ENCODE results near the gene PDE8A.

Gene PDE8A

DNA sequence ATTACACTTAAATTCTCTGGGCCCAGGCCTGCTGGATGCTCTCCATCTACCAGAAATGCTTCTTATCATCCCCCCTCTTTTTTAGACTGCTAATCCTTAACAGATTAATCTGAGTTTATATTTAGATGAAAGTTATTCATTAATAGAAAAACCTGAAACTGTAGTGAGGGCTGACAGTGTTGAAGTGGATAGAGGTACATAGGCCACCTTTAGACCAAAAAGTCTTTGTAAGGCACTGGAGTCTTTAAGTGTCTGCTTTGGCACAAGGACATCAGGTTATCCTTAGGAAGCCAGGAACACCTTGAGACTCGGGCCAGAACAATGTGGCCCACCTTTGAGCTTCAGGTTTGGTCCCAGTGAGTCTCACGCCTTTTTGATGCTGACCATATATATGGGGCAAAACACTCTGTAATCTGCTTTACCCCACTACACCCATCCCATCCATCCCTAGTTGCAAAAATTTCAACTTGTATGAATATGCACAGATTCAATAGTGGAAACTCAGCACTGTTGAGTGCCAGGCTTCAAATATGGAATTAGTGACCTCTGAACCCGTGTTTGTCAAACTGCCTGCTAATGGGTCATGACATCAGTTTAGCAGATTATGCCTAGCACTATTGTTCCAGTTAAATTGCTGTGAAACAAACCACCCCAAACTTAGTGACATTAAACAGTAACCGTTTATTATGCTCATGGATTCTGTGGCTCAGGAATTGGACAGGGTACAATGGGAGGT, 44.0 kb downstream of the PDE8A start:
- H3K4me3 Mint-ChIP-seq, result no peak overlapping the region

DNA sequence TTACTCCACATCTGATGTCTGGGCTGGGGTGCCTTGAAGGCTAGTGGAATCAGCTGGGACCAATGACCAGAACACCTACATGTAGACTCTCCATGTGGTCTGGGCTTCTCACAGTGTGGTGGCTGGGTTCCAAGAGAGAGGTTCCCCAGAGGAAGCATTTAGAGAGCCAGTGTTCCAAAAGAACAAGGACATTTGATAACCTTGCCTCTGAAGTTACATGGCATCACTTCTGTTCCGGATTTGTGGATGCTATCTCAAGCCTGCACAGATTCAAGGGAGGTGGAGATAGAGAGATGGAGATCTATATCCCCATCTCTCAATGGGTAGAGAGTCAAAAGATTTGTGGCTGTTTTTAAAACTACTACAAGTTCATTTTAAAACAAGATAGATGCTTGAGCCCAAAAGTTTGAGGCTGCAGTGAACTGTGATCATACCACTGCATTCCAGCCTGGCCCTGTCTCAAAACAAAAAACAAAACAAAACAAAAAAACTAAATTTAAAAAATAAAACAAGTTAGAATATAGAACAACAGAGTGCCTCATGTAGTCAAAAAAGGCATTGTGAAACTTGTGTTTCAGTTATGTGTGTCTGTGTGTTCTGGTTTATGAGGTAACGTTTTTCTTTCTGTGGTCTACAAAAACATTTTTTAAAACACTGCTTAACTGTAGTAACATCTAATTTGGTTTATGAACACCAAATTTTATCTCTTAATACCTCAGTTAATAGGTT, 44.8 kb downstream of the PDE8A start:
- Mint-ChIP-seq H3K27me3 (no peaks in the 10 kb centered on the region), H3K36me3 (ENCODE audit: low read depth) (no peaks in the 10 kb centered on the region), H3K4me3 (no peak overlapping the region), H3K9me3 (no peaks in the 10 kb centered on the region), H3K27ac (no peak overlapping the region), H3K4me1 (ENCODE audit: low read depth) (peaks cover 63% of the 10 kb centered on the region)

More for the DNA sequence above, 44.0 kb downstream of the PDE8A start:
- no peaks in the 10 kb centered on the region for H3K36me3 Mint-ChIP-seq (ENCODE audit: low read depth)
- peaks cover 58% of the 10 kb centered on the region for H3K4me1 Mint-ChIP-seq (ENCODE audit: low read depth)
- no peaks in the 10 kb centered on the region for H3K27me3 Mint-ChIP-seq
- no peak overlapping the region for H3K27ac Mint-ChIP-seq
- H3K9me3 Mint-ChIP-seq, result no peaks in the 10 kb centered on the region

DNA sequence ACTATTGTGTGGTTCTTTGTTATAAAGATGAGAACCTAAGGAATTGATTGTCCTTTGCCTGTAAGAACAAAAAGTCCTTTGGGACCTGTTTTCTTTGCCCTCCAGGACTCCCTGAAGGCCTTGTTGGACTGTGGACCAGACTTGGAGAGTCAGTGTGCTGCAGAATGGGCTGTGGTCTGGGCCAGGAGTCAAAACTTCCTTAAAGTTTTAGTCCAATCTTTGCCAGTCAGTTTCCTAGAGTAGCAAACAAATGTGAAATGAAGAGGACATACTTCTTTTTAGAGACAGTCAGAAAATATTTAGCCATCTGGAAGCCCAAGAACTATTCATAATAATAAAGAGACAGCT, 45.4 kb downstream of the PDE8A start:
- no peak overlapping the region for H3K4me3 Mint-ChIP-seq
- H3K36me3 Mint-ChIP-seq (ENCODE audit: low read depth), result no peaks in the 10 kb centered on the region
- H3K27ac Mint-ChIP-seq, result no peak overlapping the region
- no peaks in the 10 kb centered on the region for H3K27me3 Mint-ChIP-seq
- peaks cover 69% of the 10 kb centered on the region for H3K4me1 Mint-ChIP-seq (ENCODE audit: low read depth)
- no peaks in the 10 kb centered on the region for H3K9me3 Mint-ChIP-seq

DNA sequence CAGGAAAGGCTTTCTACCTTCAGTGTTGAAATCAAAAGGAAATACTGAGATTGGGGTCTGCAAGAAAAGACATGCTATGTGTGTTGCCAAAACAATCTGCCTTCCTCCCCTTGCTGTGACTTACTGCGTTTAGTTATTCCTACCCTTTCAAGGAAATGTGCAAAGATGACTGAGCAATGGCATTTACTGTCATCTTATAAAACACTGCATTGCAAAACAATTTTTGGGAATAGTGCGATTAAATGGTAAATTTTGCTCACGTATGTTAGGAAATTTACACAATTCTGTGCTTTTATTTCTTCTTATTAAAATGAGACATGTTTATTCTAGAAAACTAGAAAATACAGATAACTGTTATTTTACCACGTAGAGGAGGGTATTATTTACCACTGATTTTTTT, 45.8 kb downstream of the PDE8A start:
- no peaks in the 10 kb centered on the region for H3K9me3 Mint-ChIP-seq

DNA sequence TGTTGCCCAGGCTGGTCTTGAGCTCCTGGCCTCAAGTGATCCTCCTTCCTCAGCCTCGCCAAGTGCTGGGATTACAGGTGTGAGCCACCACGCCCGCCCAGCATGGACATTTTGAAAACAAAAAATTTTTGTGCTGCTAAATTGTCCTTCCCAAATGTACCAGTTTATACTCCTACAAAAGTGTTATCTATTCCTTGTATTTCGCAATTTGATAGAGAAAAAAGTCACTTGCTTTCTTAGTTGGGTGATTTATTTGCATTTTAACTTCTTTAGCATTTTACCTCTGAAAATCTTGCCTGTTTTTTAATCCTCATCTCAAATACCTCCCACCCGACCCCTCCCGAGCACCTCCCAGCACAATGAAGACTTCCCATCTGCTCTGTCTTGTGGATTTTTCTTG, 46.8 kb downstream of the PDE8A start:
- H3K27ac Mint-ChIP-seq, result peak overlapping the region; percentile 15
- H3K4me1 Mint-ChIP-seq (ENCODE audit: low read depth), result peaks cover 73% of the 10 kb centered on the region
- no peaks in the 10 kb centered on the region for H3K36me3 Mint-ChIP-seq (ENCODE audit: low read depth)
- H3K9me3 Mint-ChIP-seq, result no peaks in the 10 kb centered on the region
- no peak overlapping the region for H3K4me3 Mint-ChIP-seq
- H3K27me3 Mint-ChIP-seq, result no peaks in the 10 kb centered on the region

More for the DNA sequence above, 45.8 kb downstream of the PDE8A start:
- Mint-ChIP-seq H3K4me3 (no peak overlapping the region), H3K4me1 (ENCODE audit: low read depth) (peaks cover 72% of the 10 kb centered on the region), H3K36me3 (ENCODE audit: low read depth) (no peaks in the 10 kb centered on the region), H3K27me3 (no peaks in the 10 kb centered on the region), H3K27ac (no peak overlapping the region)

DNA sequence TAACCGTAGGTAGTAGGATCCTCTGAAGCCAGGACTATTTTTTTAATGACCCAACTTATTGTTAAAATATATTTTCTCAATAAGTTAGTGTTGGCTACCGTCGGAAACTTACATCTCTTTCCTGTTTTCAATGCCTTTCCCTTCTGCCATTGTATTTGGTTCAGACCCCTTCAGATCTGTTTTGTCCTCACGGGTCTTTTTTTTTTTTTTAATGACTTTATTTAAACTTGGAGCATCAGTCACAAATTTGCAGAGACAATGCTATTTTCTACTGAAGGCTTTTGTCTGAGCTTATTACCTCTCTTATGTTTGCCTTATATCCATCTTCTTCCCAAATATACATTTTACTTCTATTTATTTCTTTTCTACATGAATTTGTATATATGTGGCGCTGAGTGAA, 47.6 kb downstream of the PDE8A start:
- Mint-ChIP-seq H3K27ac (no peak overlapping the region), H3K36me3 (ENCODE audit: low read depth) (no peaks in the 10 kb centered on the region), H3K9me3 (no peaks in the 10 kb centered on the region), H3K27me3 (no peaks in the 10 kb centered on the region), H3K4me3 (no peak overlapping the region), H3K4me1 (ENCODE audit: low read depth) (peaks cover 69% of the 10 kb centered on the region)

DNA sequence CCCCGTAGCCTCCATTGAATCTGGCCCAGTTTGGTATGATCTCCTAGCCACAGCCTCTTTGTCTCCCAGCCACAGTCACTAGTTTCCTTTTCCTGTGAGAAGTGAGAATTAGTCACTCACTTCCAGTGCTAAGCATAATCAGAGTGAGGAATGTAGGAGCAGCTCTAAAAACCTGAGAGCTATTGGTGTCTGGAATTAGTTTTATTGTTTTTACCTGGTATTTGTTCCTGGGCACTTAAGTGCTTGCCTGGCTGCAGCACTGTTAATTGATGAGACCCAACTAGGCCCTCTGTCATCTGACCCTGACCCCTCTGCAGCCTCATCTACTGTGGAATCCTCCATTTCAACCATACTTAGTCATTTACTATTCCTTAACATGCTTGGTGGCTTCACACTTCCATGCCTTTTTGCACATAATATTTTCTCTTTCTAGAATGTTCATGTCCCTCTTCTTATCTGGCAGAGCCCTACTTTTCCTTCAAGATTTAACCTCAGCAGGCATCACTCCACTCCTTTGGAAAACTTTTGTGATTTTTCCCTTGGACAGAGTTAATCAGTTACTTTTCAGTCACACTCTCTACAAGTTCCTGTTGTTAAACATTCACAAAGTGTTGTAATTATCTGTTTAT, 48.8 kb downstream of the PDE8A start:
- Mint-ChIP-seq H3K27ac (peak overlapping the region; percentile 27), H3K4me3 (peak overlapping the region; percentile 7), H3K9me3 (no peaks in the 10 kb centered on the region), H3K27me3 (no peaks in the 10 kb centered on the region), H3K36me3 (ENCODE audit: low read depth) (no peaks in the 10 kb centered on the region), H3K4me1 (ENCODE audit: low read depth) (peaks cover 60% of the 10 kb centered on the region)

DNA sequence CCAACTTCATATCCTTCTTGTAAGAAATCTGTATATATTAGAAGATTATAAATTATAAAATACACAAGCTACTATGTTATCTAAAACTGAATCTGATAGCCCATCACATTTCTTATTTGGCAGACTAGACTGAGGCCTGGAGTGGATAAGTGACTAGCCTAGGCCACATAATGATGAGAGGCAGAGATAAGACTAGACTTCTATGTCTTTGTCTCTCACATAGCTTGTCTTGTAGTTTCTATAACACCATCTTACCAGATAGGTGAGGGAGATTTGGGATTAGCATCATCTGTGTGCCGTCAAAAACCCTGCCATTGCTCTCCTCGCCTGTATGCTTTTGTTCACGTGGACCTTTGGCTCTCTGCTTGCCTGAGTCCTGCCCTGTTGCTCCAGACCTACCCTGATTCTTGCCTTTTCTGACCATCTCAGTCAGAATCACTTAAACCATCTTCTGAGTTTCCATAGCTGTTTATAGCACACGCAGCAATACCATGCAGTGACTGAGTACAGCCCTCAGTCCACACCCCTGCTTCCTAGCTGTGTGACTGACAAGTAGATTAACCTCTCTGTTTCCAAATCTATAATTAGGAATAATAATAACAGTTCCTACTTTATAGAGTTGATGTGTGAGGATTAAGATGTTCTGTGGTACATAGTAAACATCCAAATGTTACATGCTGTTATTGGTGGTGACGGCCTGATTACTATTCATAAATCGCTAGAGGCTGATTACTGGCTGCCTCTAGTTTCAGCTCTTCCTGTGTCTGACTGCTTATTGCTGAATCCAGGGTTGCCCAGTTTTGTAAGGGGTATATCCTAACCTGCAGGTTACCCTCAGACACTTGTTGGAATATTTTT, 49.7 kb downstream of the PDE8A start:
- peak overlapping the region; percentile 0 for H3K27ac Mint-ChIP-seq
- no peaks in the 10 kb centered on the region for H3K9me3 Mint-ChIP-seq
- H3K4me1 Mint-ChIP-seq (ENCODE audit: low read depth), result peaks cover 53% of the 10 kb centered on the region
- H3K36me3 Mint-ChIP-seq (ENCODE audit: low read depth), result no peaks in the 10 kb centered on the region
- no peaks in the 10 kb centered on the region for H3K27me3 Mint-ChIP-seq
- no peak overlapping the region for H3K4me3 Mint-ChIP-seq

DNA sequence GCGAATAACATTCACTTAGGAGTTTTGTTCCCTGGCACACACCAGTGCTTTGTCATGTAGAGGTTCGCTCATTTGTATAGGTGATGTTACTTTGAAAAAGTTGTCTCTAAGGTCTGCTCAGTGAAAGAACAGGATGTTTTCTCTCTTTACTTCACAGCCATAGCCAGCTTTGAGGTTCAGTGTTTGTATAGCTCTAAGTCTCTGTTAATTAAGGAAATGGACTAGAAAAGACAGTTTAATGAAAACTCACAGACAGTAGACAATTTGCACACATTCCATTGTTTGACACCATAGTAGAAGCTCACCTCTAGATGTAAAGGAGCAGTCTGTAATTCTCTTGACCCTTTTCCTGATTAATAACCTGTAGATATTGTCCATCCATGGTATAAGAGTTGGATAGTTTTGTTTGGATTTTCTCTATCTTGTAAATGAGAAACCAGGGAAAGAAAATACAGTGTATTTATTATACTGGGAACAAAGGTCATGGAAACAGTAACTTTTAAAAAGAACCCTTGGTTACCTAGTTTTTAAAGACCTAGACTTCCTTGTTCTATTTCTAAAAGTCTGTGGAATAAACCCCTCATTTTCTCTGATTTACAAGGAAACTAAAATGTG, 50.4 kb downstream of the PDE8A start:
- no peak overlapping the region for H3K4me3 Mint-ChIP-seq
- H3K27me3 Mint-ChIP-seq, result no peaks in the 10 kb centered on the region
- H3K36me3 Mint-ChIP-seq (ENCODE audit: low read depth), result no peaks in the 10 kb centered on the region
- H3K4me1 Mint-ChIP-seq (ENCODE audit: low read depth), result peaks cover 53% of the 10 kb centered on the region
- no peaks in the 10 kb centered on the region for H3K9me3 Mint-ChIP-seq
- no peak overlapping the region for H3K27ac Mint-ChIP-seq

DNA sequence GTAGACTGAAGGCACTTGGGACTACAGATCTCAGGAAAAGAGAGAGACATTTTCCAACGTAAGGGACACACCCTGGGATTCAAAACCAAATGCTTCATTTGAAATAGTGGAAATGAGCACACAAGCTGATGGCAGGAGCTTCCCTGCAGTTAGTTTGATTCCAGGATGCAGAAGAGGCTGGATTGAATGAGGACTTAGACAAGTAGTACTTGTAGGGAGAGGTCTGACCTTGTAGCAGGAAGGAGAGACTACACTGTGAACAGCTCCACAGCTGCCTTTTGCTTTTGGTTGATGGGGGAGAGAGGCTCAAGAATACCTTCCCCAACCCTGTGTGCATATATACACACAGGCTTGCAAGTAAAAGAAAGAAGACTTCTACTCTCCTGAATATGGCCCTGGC, 51.5 kb downstream of the PDE8A start:
- Mint-ChIP-seq H3K27me3 (no peaks in the 10 kb centered on the region), H3K4me3 (no peak overlapping the region), H3K4me1 (ENCODE audit: low read depth) (peaks cover 50% of the 10 kb centered on the region), H3K9me3 (no peaks in the 10 kb centered on the region), H3K27ac (no peak overlapping the region), H3K36me3 (ENCODE audit: low read depth) (no peaks in the 10 kb centered on the region)

DNA sequence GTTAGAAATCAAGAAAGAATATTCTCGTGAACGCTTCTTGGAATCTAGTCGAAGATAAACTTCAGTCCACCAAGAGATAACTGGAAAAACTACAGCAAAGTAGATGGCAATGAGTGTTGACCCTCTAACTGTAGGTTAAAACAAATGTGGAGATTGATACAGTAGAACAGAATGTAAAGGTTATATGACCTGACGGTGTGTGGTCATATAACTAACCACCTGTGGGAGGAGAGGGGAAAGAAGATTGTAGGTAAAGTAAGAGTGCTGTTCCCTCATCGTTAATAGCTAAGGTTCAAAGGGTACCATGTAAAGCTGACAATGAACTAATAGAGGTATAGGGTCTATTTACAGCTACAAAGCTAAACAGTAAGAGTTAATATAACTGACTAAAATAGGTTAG, 52.6 kb downstream of the PDE8A start:
- H3K4me3 Mint-ChIP-seq, result no peak overlapping the region
- peaks cover 46% of the 10 kb centered on the region for H3K4me1 Mint-ChIP-seq (ENCODE audit: low read depth)
- H3K9me3 Mint-ChIP-seq, result no peaks in the 10 kb centered on the region
- no peak overlapping the region for H3K27ac Mint-ChIP-seq
- no peaks in the 10 kb centered on the region for H3K36me3 Mint-ChIP-seq (ENCODE audit: low read depth)
- H3K27me3 Mint-ChIP-seq, result no peaks in the 10 kb centered on the region

DNA sequence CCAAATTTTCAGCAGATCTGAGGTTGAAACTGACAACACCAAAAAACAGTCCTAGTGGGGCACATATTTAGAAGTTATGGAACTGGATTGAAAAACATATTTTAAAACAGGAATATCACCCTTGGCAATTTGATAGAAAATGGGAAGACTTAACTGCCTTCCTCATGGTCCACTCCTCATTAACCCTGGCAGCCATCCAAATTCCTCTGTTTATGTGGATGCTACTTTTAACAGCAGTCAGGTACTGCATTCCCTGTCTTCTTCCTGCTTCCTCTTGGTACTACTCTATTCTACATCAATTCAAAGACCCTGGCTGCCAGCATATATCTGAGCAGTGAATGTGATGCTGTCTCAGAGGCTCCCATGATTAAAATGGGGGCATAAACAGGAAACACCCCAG, 54.3 kb downstream of the PDE8A start:
- Mint-ChIP-seq H3K36me3 (ENCODE audit: low read depth) (no peaks in the 10 kb centered on the region), H3K9me3 (no peaks in the 10 kb centered on the region), H3K4me1 (ENCODE audit: low read depth) (peaks cover 31% of the 10 kb centered on the region), H3K4me3 (no peak overlapping the region), H3K27ac (no peak overlapping the region), H3K27me3 (no peaks in the 10 kb centered on the region)

DNA sequence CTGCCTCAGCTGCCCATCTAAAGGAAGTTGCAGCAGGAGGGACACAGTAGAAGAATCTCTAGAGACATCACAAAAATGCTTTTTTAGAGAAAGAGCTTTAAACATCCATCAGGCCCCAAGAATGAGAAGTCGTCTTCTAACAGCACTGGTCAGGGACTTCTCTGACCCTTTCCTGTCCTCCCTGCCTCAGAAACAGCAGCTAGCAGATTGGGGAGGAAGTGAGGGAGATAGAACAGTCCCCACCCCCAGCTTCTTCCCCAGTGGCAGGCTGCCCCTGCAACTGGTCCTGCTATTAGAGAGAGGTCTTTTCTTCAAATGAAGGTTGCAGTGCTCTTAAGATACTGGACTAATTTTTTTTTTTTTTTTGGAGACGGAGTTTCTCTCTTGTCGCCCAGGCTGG, 55.1 kb downstream of the PDE8A start:
- Mint-ChIP-seq H3K4me1 (ENCODE audit: low read depth) (peaks cover 24% of the 10 kb centered on the region), H3K9me3 (no peaks in the 10 kb centered on the region), H3K27me3 (no peaks in the 10 kb centered on the region), H3K4me3 (no peak overlapping the region), H3K36me3 (ENCODE audit: low read depth) (no peaks in the 10 kb centered on the region), H3K27ac (no peak overlapping the region)

DNA sequence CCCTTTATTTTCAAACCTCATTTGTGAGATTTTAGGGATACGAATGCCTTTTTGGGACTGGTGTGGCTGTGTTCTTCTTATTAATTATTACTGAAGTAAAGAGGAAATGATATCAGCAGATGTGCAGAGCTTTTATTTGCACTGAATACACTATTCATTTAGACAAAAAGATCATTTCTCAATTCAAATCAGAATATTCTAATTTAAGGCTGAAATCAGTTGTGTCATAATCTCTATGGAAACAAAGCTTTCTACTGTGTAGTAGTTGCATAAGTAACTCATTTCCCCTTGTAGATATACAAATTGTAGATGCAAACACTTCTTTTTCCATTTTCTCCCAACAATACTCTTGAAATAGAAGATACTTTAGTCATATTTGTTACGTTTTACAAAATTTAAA, 56.0 kb downstream of the PDE8A start:
- no peak overlapping the region for H3K27ac Mint-ChIP-seq
- no peak overlapping the region for H3K4me3 Mint-ChIP-seq
- no peaks in the 10 kb centered on the region for H3K36me3 Mint-ChIP-seq (ENCODE audit: low read depth)
- peaks cover 18% of the 10 kb centered on the region for H3K4me1 Mint-ChIP-seq (ENCODE audit: low read depth)
- H3K9me3 Mint-ChIP-seq, result no peaks in the 10 kb centered on the region
- H3K27me3 Mint-ChIP-seq, result no peaks in the 10 kb centered on the region

Measured in stimulated activated naive CD8-positive, alpha-beta T cell treated with anti-CD3 and anti-CD28 coated beads, Interleukin-15, Interleukin-2, amounts not matched to agents 100 ng/mL and 50 ng/mL, for 24 hours (primary cell).